ENCODE results near the gene XNDC1N. TPM values are rescaled to one million over a fixed set of nuclear protein-coding genes. Genes with fewer than 3 reads are reported as not detected.

XNDC1N gene
- polyA plus RNA-seq, 1 donor from 2014 or later = 6.3 TPM

- Histone ChIP-seq H3K79me2 (replicated peaks; ENCODE audit: insufficient read depth, low read length) (no peaks in the 10 kb centered on the region), H4K20me1 (ENCODE audit: insufficient read depth) (no peaks in the 10 kb centered on the region), H2AFZ (ENCODE audit: low read depth, low read length) (no peak overlapping the region), H3K4me2 (ENCODE audit: low read length) (no peak overlapping the region), H3K27ac (ENCODE audit: low read length) (no peak overlapping the region), H3K9ac (ENCODE audit: low read length) (no peak overlapping the region), H3K9me3 (ENCODE audit: low read length) (no peaks in the 10 kb centered on the region), H3F3A (ENCODE audit: insufficient read depth, low read length, poor library complexity, severe bottlenecking) (no peaks in the 10 kb centered on the region), H3K9me2 (ENCODE audit: insufficient read depth, low read length) (no peaks in the 10 kb centered on the region), H3K4me3 (ENCODE audit: low read length) (no peak overlapping the region), H3K27me3 (ENCODE audit: insufficient read depth, low read depth, low read length) (no peaks in the 10 kb centered on the region), H3K36me3 (ENCODE audit: insufficient read depth, low read length) (peaks cover 5% of the 10 kb centered on the region)
- no peak for TF ChIP-seq POLR2AphosphoS5 (IDR thresholded peaks at IDR 0.05)
- no peak for TF ChIP-seq EZH2 (IDR thresholded peaks at IDR 0.05; ENCODE audit: borderline replicate concordance, insufficient read depth, low read length, poor library complexity, severe bottlenecking)
- no peak for TF ChIP-seq TAF1 (IDR thresholded peaks at IDR 0.05; ENCODE audit: low read depth)
- TF ChIP-seq REST (IDR thresholded peaks at IDR 0.05; ENCODE audit: borderline replicate concordance) = no peak
- TF ChIP-seq EP300 (conservative IDR thresholded peaks at IDR 0.05; ENCODE audit: poor library complexity, severe bottlenecking) = no peak
- TF ChIP-seq MXI1 (conservative IDR thresholded peaks at IDR 0.05; ENCODE audit: poor library complexity, severe bottlenecking) = no peak
- TF ChIP-seq, protein P1, sequence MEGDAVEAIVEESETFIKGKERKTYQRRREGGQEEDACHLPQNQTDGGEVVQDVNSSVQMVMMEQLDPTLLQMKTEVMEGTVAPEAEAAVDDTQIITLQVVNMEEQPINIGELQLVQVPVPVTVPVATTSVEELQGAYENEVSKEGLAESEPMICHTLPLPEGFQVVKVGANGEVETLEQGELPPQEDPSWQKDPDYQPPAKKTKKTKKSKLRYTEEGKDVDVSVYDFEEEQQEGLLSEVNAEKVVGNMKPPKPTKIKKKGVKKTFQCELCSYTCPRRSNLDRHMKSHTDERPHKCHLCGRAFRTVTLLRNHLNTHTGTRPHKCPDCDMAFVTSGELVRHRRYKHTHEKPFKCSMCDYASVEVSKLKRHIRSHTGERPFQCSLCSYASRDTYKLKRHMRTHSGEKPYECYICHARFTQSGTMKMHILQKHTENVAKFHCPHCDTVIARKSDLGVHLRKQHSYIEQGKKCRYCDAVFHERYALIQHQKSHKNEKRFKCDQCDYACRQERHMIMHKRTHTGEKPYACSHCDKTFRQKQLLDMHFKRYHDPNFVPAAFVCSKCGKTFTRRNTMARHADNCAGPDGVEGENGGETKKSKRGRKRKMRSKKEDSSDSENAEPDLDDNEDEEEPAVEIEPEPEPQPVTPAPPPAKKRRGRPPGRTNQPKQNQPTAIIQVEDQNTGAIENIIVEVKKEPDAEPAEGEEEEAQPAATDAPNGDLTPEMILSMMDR (IDR thresholded peaks at IDR 0.05; ENCODE audit: poor library complexity, severe bottlenecking) = no peak
- no peak for TF ChIP-seq SMC3 (conservative IDR thresholded peaks at IDR 0.05; ENCODE audit: poor library complexity)
- no peak for TF ChIP-seq RAD21 (conservative IDR thresholded peaks at IDR 0.05)
Measured at GRCh38 chr11:71955898-71956456, 27.6 kb upstream of the XNDC1N start.

DNA sequence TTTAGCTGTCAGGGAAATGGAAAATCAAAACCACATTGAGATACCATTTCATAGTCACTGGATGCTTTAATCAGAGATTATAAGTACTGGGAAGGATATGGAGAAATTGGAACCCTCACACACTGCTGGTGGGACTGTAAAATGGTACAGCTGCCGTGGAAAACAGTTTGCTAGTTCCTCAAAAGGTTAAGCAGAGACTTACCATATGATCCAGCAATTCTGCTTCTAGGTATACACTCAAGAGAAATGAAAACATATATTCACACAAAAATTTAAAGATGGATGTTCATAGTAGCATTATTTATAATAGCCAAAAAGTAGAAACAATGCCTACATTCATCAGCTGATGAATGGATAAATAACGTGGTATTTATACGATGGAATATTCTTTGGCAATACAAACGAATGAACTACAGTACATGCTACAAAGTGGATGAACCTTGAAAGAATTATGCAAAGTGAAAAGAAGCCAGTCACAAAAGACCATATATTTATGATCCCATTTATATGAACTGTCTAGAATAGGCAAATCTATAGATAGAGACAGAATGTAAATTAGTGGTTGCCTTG, 23.4 kb upstream of the XNDC1N start:
- Histone ChIP-seq H3K79me2 (replicated peaks; ENCODE audit: insufficient read depth, low read length) (peaks cover 3% of the 10 kb centered on the region), H3K27ac (ENCODE audit: low read length) (no peak overlapping the region), H3K27me3 (ENCODE audit: insufficient read depth, low read depth, low read length) (no peaks in the 10 kb centered on the region), H3F3A (ENCODE audit: insufficient read depth, low read length, poor library complexity, severe bottlenecking) (no peaks in the 10 kb centered on the region), H4K20me1 (ENCODE audit: insufficient read depth) (no peaks in the 10 kb centered on the region), H3K4me3 (ENCODE audit: low read length) (no peak overlapping the region), H3K4me2 (ENCODE audit: low read length) (no peak overlapping the region), H3K9me2 (ENCODE audit: insufficient read depth, low read length) (no peaks in the 10 kb centered on the region), H3K36me3 (ENCODE audit: insufficient read depth, low read length) (no peaks in the 10 kb centered on the region), H2AFZ (ENCODE audit: low read depth, low read length) (no peak overlapping the region), H3K9me3 (ENCODE audit: low read length) (no peaks in the 10 kb centered on the region), H3K9ac (ENCODE audit: low read length) (no peak overlapping the region)
- TF ChIP-seq, protein P1 (IDR thresholded peaks at IDR 0.05; ENCODE audit: poor library complexity, severe bottlenecking) = no peak
- TF ChIP-seq RAD21 (conservative IDR thresholded peaks at IDR 0.05) (no peak), POLR2AphosphoS5 (IDR thresholded peaks at IDR 0.05) (no peak), EP300 (conservative IDR thresholded peaks at IDR 0.05; ENCODE audit: poor library complexity, severe bottlenecking) (no peak), SMC3 (conservative IDR thresholded peaks at IDR 0.05; ENCODE audit: poor library complexity) (no peak), MXI1 (conservative IDR thresholded peaks at IDR 0.05; ENCODE audit: poor library complexity, severe bottlenecking) (no peak)
